Right ventricle myocardium inferior (tissue), 1 donor: Measurements from ENCODE around the gene LRPAP1. TPM values are rescaled to one million over a fixed set of nuclear protein-coding genes. Genes with fewer than 3 reads are reported as not detected.
"Not testable (repeated sequence)": the region's sequence is repeated elsewhere in the genome, so short reads cannot be mapped to it uniquely, and the experiment has no call there.

ENCODE experiments used
- ATAC-seq: fragments of 200-7000 bp; cut with Tn5 transposase; one replicate; pipeline ENCODE4 v1.9.1; 2020; ENCODE audit warnings: mild to moderate bottlenecking, moderate library complexity
- DNase-seq: peaks from one replicate; pipeline ENCODE4 v3.0.0; 2021; ENCODE audit errors: missing footprints
- intact Hi-C: fragments of 100-400 bp; cut with DNase I; formaldehyde crosslinking; loops from one replicate; pipeline ENCODE4 v1.11.0; 2022
- total RNA-seq: library from RNA; stranded (reverse); fragmentation: NEBNext Ultra II Directional; extraction: Animal tissue kit (Norgen Biotek cat#: 25700); gene quantifications from one replicate; pipeline ENCODE4 v1.2.1, GENCODE V29; 2021
- donor health status: DM: no; HTN: yes; CAD: no; lungs with severe emphysema.

LRPAP1 gene
- total RNA-seq, 1 donor from 2014 or later = 286 TPM

DNA sequence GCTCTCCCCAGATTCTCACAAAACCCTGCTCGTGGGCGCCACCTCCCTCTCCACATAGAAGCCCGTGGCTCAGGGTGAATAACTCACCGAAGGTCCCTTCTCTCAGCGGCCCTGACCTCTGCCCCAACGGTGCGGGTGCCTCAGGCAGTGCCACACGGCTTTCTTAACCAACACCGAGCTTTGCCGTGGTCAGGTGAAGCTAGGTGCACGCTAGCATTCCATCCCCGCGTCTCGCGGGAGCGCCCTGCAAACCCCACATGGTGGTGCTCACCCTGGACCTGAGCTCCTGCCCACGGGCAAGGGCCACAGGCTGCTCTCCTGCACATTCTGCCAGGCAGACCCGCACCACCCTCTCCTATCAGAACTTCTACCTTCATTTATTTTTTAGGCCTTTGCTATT, 18.4 kb downstream of the LRPAP1 start:
- ATAC-seq (no peak), DNase-seq (peak; percentile 66)
- intact Hi-C loops = no loop called here

DNA sequence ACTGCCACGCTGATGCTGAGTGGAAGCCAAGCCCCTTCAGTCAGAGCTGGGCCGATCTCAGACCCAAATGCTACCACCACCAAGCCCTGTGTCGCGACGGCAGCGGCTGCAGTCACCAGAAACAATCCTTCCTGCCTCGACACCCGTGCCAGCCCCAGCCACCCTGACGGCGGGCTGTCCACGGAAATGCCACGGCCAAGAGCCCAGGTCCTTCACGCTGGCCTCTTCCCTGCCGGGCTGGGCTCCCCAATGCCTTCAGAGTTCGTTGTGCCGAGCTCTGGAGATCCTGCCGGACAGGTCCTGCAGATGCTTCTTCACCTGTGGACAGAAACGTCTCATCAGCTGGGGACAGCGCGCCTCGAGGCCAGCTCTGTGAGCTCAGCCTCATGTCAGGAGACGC, 19.5 kb downstream of the LRPAP1 start:
- ATAC-seq = no peak
- DNase-seq = peak; percentile 13
- intact Hi-C loops = no loop called here

DNA sequence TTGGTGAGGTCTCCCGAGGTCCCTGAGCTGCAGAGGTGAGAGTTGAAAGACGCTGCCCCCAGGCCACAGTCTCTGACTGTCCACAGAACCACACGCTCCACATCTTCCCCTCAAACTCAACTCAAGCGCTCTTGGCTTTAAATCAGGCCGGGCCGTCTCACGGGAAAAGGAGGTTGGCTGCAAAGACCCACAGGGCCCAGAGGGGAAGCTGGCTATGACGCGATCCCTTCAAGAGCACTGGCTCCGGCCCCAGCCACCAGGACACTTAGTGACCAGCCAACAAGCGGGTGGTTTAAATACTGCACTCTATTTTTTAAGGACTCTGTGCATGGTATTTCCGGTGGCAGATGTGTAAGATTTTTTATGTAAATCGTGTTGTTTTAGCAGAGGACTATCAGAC, 19.9 kb downstream of the LRPAP1 start:
- ATAC-seq = peak; percentile 58
- peak; percentile 70 for DNase-seq
- intact Hi-C loops = no loop called here

DNA sequence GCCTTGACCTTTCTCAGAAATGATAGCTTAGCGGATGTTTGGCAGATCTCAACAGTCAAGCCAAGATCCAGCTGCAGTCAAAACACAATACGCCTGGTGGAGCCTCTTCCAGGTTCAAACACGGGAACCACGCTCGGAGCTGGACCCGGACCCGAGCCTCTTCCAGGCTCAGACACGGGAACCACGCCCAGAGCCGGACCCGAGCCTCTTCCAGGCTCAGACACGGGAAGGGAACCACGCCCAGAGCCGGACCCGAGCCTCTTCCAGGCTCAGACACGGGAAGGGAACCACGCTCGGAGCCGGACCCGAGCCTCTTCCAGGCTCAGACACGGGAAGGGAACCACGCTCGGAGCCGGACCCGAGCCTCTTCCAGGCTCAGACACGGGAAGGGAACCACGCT, 20.6 kb downstream of the LRPAP1 start:
- DNase-seq, ATAC-seq, intact Hi-C loops: not testable (repeated sequence)

DNA sequence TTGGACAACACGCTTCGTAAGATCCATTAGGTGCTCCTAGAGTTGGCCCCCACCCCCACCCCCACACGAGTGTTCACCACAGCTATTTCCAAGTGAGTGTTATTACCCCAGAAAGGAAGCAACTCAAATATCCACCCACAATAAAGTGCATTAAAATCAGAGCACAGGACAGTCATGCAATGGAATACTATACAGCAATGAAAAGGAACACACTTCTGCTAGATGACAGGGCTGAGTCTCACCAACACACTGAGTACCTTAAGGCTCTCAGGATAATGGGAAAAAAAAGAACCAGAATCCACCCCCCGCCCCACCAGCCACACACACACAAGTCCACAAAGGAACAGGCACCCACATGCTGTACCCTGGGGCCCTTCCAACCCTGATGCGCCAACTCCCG, 21.0 kb downstream of the LRPAP1 start:
- intact Hi-C loops = no loop called here
- peak; percentile 23 for DNase-seq
- no peak for ATAC-seq

DNA sequence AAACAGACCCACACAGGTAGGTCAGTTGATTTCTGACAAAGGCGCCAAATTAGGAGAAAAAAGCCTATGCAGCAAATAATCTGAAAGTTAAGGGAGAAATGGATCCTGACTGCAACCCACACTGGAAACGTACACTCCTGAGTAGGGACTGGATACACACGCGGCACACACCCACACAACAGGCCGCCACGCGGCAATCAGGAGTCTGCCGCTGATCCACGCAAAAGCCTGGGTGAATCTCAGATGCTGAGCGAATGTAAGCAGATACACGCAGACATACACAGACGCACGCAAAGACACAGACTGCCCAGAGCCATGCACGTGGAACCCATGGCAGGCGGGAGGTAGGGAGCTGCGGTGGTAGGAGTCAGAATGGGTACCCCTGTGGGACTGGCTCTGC, 21.7 kb downstream of the LRPAP1 start:
- intact Hi-C loops = no loop called here
- DNase-seq = peak; percentile 26
- no peak for ATAC-seq

DNA sequence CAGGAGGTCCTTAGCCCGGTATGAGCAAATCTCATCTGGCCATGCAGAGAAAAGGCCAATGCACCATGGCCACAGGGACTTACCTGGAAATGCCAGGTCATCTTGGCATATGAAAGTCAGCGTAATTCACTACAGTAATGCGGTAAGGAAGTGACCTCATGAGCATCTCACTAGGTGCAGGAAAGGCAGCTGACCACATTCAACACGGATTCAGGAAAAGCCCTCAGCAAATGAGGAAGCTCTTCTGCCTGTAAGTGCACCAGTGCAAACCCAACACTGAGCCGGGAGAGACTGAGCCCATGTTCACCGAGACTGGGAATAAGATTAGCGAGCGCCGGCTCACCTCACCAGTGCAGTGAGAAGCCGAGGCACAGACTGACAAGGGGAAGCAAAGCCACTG, 23.7 kb downstream of the LRPAP1 start:
- intact Hi-C loops = no loop called here
- no peak for ATAC-seq
- DNase-seq = peak; percentile 37

DNA sequence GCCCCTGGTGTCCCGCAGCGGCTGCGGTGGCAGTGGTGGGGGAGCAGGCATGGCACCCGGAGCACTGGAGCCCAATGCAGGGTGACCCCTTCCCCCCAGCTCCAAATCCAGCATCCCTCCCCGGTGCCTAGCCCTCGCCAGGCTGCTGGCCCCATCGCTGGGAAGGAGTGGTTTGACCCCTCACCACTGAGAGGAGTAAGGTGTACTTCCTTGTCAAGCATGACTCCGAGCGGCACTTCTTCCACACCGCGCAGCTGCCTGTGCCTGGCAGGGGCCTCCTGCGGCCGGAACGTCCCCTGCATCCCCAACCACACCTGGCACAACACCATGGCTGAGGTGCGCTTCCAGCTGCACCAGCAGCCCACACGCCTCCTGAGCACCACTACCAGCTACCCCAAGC, 27.0 kb downstream of the LRPAP1 start:
- ATAC-seq = no peak
- DNase-seq = peak; percentile 53
- intact Hi-C loops = no loop called here

DNA sequence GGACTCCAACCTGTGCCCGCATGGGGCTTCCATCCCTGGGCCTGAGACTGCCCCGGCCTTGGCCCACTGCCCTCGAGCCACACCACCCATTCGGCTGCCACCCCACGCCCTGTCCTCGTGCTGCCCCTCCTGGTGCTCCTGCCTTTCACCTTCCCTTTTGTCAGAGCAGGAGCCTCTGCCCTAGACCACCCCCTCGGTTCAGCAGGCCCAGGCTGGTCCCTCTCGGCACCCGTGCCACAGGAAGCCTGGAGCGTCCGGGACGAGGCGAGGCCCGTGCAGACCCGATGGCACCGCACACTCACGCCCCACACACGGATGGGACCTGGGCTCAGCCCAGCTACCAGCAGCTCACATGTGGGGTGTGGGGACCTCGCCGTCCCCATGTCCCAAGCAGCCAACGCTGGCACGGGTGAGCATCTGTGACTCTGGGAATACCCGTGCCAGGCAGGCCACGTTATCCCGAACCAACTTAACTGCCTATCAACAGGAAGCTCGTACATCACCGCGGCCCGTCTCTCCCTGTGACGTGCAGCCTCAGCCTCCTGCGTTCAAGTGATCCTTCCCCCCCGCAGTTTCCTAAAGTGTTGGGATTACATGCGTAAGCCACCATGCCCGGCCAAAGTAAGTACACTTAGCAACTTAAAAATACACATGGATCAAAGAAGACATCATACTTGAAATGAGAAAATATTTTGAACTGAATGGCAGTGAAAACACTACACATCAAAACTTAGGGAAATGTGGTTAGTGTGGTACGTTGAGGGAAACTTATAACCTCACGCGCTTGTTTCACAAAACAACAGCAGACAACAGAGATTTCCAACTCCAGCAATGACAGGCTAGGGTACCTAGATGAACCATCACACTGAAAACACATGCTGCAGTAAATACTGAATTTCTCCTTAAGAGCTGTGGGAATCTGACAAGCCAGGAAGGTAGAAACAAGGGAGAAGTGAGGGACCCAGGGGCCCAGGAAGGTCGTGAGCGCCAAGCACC, 29.0 kb downstream of the LRPAP1 start:
- no peak for ATAC-seq
- intact Hi-C loops = no loop called here
- peak; percentile 65 for DNase-seq

DNA sequence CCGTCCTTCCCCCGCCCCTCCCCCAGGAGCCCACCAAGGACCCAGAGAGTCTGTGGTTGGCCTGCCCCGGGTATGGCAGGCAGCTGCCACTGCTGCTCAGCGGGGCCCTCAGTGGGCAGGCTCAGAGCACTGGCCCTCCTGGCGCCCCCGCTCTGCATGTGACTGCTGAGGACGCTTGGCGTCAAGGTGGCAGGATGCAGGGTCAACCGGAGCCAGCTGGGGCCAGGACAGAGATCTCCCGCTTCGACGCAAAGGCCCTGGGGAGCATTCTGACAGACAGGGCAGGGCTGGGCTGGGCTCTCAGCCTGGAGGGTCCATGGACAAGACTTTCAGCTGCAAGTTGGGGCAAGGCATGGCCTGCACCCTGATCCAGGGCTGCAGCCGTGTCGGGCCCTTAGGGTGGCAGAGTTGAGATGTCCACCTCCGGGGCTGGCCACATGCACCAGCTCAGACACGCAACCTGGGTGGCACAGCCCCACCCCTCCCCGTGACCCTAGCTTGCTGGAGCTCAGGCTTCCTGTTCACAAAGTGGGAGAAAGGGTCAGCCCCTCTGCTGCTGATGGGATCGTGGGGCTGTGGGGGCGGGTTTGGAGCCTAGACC, 30.3 kb downstream of the LRPAP1 start:
- no peak for ATAC-seq
- DNase-seq = peak; percentile 66
- intact Hi-C loops = no loop called here

DNA sequence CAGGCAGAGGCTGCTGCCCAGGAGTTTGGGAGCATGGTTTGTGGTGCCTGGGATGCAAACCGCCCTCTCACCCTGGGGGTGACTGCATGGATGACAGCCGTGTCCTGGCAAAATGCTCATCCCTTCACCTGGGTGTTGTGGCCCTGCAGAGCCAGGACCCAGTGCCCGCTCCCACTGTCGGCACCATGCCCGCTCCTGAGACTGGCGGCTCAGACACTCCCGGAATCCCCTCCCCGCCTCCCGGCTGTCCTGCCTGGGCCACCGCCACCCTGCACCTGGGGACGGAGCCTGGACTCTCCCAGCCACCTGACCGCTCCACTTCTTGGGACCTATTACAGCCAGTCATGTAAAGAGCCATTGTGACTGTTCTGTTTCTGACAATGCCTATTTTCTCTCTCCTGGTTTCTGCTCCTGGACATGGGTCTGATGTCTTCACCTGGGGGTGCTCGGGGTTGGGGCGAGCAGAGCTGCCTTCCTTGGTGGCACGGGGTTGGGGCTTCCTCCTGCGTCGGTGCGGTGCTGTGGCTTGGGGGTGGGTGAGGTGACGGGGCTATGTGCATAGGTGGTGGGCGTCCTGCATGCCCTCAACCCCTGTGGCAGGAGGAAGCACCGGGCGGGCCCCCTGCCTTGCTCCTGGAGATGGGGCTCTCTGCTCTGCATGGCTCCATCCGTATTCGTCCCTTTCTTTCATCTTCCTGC, 30.9 kb downstream of the LRPAP1 start:
- DNase-seq (peak; percentile 28), ATAC-seq (no peak)
- intact Hi-C loops = no loop called here

DNA sequence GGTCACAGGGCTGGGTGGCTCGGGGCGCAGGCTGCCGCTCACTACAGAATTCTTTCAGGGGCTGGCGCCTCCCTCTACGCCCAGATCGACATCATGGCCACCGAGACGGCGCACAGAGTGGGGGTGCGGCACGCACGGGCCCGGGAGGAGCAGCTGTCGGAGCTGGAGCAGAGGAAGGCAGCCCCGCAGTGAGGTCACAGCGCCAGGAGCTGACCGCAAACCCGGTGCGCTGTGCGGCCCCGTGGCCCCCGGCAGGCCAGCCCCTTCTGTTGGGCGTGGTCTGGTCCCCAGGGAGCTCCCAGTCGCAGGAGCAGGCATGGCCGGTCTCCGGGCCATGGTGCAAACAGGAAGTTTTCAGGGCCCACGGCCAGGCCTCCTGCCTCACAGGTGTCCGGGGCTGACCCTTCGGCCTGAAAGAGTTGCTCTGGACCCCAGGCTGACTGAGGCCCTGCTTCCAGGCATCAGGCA, 31.6 kb downstream of the LRPAP1 start:
- peak; percentile 68 for DNase-seq
- intact Hi-C loops = no loop called here
- ATAC-seq = no peak

DNA sequence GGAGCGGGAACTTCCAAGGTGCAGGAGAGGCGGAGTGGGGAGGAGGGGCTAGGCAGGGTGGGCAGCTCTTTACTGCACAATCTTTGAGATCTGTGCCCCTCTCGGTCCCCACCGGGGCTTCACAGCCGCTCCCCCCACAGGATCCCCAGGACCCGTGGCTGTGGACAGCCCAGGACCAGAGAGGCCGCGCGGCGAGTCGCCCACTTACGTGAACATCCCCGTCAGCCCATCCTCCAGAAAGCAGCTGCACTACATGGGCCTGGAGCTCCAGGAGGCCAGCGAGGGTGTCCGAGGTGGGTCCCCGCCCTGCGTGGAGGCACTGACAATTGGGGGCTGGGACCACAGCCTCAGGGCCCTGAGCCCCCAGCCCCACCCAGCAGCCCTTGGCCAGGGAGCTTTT, 32.1 kb downstream of the LRPAP1 start:
- ATAC-seq (no peak), DNase-seq (peak; percentile 42)
- intact Hi-C loops = no loop called here

DNA sequence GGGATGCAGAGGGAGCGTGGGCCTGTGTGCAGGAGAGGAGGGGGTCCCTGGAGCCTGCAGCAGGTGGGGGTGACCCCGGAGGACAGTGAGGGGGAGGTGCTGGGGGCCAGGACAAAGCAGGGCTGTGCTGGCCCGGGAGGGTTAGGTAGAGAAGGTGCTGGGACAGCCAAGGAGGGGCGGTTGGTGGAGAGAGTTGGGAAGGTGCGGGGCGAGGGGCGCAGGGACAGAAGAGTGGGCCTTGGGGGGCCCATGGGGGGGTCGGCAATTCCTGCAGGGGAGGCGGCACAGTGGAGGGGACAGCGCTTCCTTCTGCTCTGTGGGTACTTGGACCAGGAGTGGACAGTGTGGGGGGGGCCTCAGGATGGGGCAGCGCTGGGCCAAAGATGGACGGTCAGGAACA, 32.5 kb downstream of the LRPAP1 start:
- DNase-seq (peak; percentile 42), ATAC-seq (no peak)
- intact Hi-C loops = no loop called here

DNA sequence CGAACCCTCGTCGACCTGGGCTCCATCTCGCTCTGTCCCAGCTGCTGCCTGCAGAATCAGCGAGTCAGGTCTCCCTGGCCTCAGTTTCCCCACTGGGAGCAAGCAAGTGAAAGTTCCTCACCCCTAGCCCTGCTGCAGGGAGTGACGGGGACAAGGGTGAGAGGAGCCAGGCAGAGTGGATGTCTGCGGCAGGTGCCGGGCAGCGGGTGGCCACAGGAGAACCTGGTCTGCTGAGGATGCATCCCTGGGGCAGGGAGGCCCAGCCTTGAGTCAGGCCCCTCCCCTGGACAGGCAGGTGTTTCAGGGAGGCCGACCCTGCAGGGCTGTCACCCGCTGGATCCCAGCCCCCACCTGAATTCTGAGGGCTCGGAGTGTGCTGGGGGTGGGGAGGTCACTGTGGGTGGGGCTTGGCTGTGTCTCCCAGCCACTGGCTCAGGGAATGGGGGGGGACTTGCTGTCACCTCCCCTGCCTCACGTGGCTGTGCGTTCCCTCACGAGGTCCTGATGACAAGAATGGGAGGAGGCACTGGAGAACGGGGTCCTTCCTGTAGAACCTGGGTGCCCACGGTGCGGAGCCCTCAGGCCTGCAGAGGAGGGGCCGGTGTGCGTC, 33.2 kb downstream of the LRPAP1 start:
- intact Hi-C loops = no loop called here
- DNase-seq (peak; percentile 46), ATAC-seq (no peak)

DNA sequence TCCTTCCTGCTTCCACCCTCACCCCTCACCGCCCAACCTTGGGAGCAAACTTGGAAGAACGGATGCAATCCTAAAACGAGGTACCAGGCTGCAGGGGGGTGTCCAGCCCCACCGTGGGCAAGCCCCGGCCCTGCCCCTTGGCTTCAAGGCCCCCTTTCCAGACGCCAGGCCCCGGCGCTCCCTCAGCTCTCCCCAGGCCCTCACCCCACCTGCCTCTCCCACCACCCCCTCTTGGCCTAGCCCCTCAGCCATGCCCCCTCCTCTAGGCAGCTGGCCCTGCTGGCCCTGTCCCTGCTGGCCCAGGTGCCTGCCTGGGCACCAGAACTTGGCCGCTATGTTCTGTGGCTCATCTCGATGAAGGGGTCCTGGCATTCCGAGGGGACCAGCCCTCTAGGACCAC, 33.8 kb downstream of the LRPAP1 start:
- ATAC-seq = no peak
- DNase-seq = no peak
- intact Hi-C loops = no loop called here

DNA sequence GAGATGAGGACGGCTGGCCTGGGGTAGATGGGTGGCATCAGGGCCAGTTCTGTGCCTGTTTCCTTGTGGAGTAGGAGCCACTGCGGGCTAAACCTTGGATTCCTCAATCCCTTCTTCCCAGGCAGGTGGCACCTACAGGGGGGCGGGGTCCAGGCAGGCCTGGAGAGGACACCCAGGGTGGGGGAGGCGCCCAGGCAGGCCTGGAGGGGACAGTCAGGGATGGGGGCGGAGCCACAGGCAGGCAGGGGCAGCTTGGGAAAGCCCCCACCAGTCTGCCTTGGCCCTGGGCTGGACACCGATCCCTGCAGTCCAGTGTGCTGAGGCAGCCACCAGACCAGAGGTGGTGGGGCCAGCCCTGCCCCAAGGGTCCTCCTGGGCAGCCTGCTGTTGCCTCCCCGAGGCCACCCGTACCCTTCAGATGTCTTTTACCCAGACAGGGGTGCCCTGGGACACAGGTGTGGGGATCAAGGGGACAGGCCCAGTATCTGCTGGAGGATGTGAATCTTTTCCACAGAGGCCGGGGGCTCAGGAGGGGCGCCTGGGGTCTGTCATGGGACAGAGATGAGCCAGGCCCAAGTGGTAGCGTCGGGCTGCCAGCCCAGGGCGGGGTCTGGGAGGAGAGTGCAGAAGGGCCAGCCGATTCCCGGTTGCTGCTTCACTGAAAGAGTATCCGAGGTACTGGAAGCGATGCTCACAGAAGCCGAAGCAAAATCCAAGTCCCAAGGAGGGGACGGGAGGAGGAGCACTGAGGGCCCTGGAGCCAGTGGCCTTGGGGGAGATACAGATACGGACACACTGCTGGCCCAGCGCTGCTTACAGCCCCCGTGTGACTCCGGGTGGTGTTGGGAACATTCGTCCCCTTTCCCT, 34.5 kb downstream of the LRPAP1 start:
- intact Hi-C loops = no loop called here
- peak; percentile 57 for DNase-seq
- ATAC-seq = no peak

DNA sequence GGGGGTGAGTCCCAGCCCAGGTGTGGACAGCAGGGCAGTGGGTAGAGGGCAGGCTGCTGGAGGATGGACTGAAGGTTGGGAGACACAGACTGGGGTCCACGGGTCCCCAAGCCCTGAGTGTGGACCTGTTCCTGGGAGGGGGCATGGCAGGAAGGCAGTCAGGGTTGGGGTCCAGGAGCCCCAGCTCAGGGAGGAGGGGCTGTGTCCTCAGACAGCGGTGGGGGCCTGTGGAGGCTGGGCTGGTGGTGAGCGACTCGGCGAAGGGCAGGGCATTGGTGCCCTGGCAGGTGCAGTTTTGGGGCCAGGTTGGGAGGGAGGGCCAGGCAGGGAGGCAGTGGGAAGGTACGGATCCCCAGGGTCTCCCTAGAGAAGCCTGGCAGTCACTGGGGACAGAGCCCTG, 35.1 kb downstream of the LRPAP1 start:
- intact Hi-C loops = no loop called here
- peak; percentile 70 for DNase-seq
- no peak for ATAC-seq
